GM13977 (cell line): Measurements from ENCODE around the gene NOX5.

Source experiments
- DNase-seq: peaks from one replicate; pipeline ENCODE4 v3.0.0; 2012; ENCODE audit warnings: low spot score
- CTCF ChIP-seq: IDR thresholded peaks from 2 replicates; pipeline ENCODE4 v1.5.1; 2012; ENCODE audit warnings: mild to moderate bottlenecking, control low read depth; ENCODE audit not compliant: insufficient read depth; ENCODE audit errors: extremely low read depth, missing control alignments
- in situ Hi-C: fragments of 300-500 bp; cut with MboI; formaldehyde crosslinking; loops from one replicate; pipeline ENCODE4 v1.12.0; 2022; ENCODE audit warnings: low sequenced_read_pairs, low pct_unique_long_range_greater_than_20kb, mixed read lengths, inconsistent platforms; ENCODE audit not compliant: unreplicated experiment

Gene NOX5

GRCh38 chr15:68990231-68990991 is 24.1 kb upstream of the NOX5 start:
- no peak for DNase-seq
- in situ Hi-C loops: no loop called here

GRCh38 chr15:68990992-68991500 is 23.4 kb upstream of the NOX5 start:
- in situ Hi-C loops: no loop called here
- no peak for DNase-seq
- TF ChIP-seq CTCF: no peak

More at GRCh38 chr15:68990231-68990991, 24.1 kb upstream of the NOX5 start:
- no peak for TF ChIP-seq CTCF

GRCh38 chr15:68991723-68992122 is 22.8 kb upstream of the NOX5 start:
- TF ChIP-seq CTCF: no peak
- DNase-seq: no peak
- in situ Hi-C loops: no loop called here

GRCh38 chr15:68992696-68993095 is 21.8 kb upstream of the NOX5 start:
- no peak for DNase-seq
- in situ Hi-C loops: no loop called here
- TF ChIP-seq CTCF: no peak

- no peak for TF ChIP-seq CTCF
- DNase-seq: no peak
- in situ Hi-C loops: no loop called here
Measured at GRCh38 chr15:68993276-68993675, 21.2 kb upstream of the NOX5 start.

GRCh38 chr15:68994149-68994548 is 20.3 kb upstream of the NOX5 start:
- in situ Hi-C loops: no loop called here
- no peak for DNase-seq
- TF ChIP-seq CTCF: no peak
